Stomach smooth muscle (tissue), 2 donors: ENCODE results near the gene KRTAP29-1.

Experiments
- H3K27ac ChIP-seq: one replicate; pipeline ENCODE4 v1.7.0; 2013; ENCODE audit warnings: mild to moderate bottlenecking, low read length, inconsistent platforms
- H3K27me3 ChIP-seq, 2 donors: one replicate each; pipeline ENCODE4 v1.7.0; 2013; ENCODE audit warnings: low read length in 2 of 2; ENCODE audit not compliant: insufficient read depth in 2 of 2, control insufficient read depth in 1 of 2
- H3K36me3 ChIP-seq, 2 donors: one replicate each; pipeline ENCODE4 v1.7.0; 2013; ENCODE audit warnings: low read length in 2 of 2; ENCODE audit not compliant: control insufficient read depth in 2 of 2, insufficient read depth in 2 of 2
- H3K4me1 ChIP-seq: one replicate; pipeline ENCODE4 v1.7.0; 2013; ENCODE audit warnings: low read length; ENCODE audit not compliant: control insufficient read depth, insufficient read depth
- H3K4me3 ChIP-seq, 2 donors: one replicate each; pipeline ENCODE4 v1.7.0; 2013; ENCODE audit warnings: low read length in 2 of 2
- H3K9ac ChIP-seq, 2 donors: one replicate each; pipeline ENCODE4 v1.7.0; 2013; ENCODE audit warnings: low read length in 2 of 2, mild to moderate bottlenecking in 1 of 2
- H3K9me3 ChIP-seq, 2 donors: one replicate each; pipeline ENCODE4 v1.7.0; 2013; ENCODE audit warnings: low read length in 2 of 2; ENCODE audit not compliant: control insufficient read depth in 2 of 2
- donor health status: healthy.
- donor health status: Pancreatic carcinoma.

KRTAP29-1 gene

DNA sequence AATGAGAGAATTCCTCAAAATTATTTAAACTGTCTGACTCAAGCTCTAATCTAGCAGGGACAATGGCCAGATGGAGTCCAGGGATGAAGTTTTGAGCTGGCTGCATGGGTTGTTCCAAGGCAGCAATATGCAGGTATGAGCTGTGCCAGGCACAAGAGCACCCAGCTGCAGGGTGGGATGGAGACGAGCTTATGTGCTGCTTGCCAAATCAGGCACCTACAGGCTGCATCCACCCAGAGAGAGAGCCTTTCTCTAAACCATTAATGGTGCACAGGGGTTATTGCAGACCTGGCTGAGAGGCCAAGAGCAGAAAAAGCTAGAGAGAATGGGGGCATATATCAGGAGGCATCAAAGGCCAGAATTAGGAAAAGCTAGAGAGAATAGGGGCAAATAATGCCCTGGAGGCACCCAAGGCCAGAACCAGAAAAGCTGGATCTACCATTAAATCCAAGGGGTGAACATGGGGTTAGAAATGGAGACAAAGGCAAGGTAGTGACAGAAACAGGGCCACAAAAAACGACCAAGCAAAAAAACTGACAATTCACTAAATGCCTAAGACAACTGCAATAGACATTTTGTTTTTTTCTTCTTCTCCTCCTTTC is 37.0 kb upstream of the KRTAP29-1 start:
- Histone ChIP-seq H3K9ac (no peak overlapping the region), H3K27me3 (peaks cover 0 to 3% of the 10 kb centered on the region in 2 donors), H3K36me3 (no peaks in the 10 kb centered on the region), H3K4me1 (no peaks in the 10 kb centered on the region), H3K9me3 (no peaks in the 10 kb centered on the region), H3K4me3 (no peak overlapping the region), H3K27ac (no peak overlapping the region)

DNA sequence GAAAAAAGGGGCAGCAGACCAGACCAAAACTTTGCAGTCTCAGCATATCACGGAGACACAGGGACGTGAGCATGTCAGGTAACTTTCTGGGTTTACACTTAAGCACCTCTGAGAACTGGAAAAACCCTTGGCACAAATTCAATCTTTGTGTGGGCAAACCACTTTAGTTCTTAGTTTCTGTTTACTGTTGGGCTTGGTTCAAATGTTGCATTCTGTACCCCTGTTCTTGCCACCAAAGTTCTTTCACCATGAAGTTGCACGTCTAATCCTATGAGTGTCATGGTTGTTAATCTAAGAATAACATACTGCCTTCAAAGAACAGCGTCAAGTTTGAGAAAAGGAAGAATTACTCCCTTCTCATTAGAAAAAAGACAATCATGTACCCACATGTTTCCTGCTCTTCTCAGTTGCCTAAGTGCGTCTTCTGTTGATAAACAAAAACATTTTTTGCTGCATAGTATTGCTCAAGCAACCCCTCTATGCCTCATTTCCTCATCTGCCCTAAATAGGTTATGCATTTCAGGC is 36.4 kb upstream of the KRTAP29-1 start:
- peaks cover 0 to 3% of the 10 kb centered on the region in 2 donors for H3K27me3 ChIP-seq
- no peaks in the 10 kb centered on the region for H3K4me1 ChIP-seq
- H3K36me3 ChIP-seq: no peaks in the 10 kb centered on the region
- H3K4me3 ChIP-seq: no peak overlapping the region
- H3K9me3 ChIP-seq: no peaks in the 10 kb centered on the region
- no peak overlapping the region for H3K9ac ChIP-seq
- no peak overlapping the region for H3K27ac ChIP-seq

- Histone ChIP-seq H3K9me3 (no peaks in the 10 kb centered on the region), H3K9ac (no peak overlapping the region), H3K4me3 (no peak overlapping the region), H3K27me3 (peaks cover 0 to 4% of the 10 kb centered on the region in 2 donors), H3K36me3 (no peaks in the 10 kb centered on the region), H3K27ac (no peak overlapping the region), H3K4me1 (no peaks in the 10 kb centered on the region)
Measured at GRCh38 chr17:41335747-41336146, 33.1 kb upstream of the KRTAP29-1 start.

- Histone ChIP-seq H3K27ac (no peak overlapping the region), H3K4me3 (no peak overlapping the region), H3K9ac (no peak overlapping the region), H3K27me3 (peaks cover 0 to 4% of the 10 kb centered on the region in 2 donors), H3K9me3 (no peaks in the 10 kb centered on the region), H3K4me1 (no peaks in the 10 kb centered on the region), H3K36me3 (no peaks in the 10 kb centered on the region)
Measured at GRCh38 chr17:41334385-41335305, 32.0 kb upstream of the KRTAP29-1 start.

DNA sequence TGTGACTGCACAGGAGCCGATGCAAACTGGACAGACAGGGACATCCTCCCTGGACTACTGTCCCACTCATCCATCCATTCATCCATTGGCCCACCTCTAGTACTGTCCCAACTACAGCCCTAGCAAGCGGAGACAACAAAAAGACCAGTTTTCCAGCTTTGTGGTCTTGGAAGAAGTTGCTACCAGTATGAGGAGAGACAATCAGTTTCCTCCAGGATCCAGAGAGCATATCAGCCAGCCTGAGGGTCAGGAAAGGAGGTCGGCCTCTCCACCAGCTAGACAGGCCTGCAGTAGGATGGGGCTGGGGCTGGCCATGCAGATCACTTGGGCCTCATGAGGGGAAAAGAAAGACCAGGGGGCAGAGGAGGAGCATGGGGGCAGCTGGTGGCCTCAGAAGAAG is 31.2 kb upstream of the KRTAP29-1 start:
- no peaks in the 10 kb centered on the region for H3K9me3 ChIP-seq
- H3K9ac ChIP-seq: no peak overlapping the region
- H3K27me3 ChIP-seq: peaks cover 0 to 4% of the 10 kb centered on the region in 2 donors
- no peak overlapping the region for H3K27ac ChIP-seq
- H3K36me3 ChIP-seq: no peaks in the 10 kb centered on the region
- H3K4me3 ChIP-seq: no peak overlapping the region
- H3K4me1 ChIP-seq: no peaks in the 10 kb centered on the region

GRCh38 chr17:41333098-41333497 is 30.4 kb upstream of the KRTAP29-1 start:
- Histone ChIP-seq H3K9ac (no peak overlapping the region), H3K9me3 (no peaks in the 10 kb centered on the region), H3K27me3 (peaks cover 0 to 4% of the 10 kb centered on the region in 2 donors), H3K4me1 (no peaks in the 10 kb centered on the region), H3K4me3 (no peak overlapping the region), H3K27ac (no peak overlapping the region), H3K36me3 (no peaks in the 10 kb centered on the region)

- Histone ChIP-seq H3K27me3 (peaks cover 0 to 4% of the 10 kb centered on the region in 2 donors), H3K9ac (no peak overlapping the region), H3K4me1 (no peaks in the 10 kb centered on the region)
Measured at GRCh38 chr17:41332239-41332638, 29.6 kb upstream of the KRTAP29-1 start.

GRCh38 chr17:41331606-41332005 is 29.0 kb upstream of the KRTAP29-1 start:
- Histone ChIP-seq H3K9me3 (no peaks in the 10 kb centered on the region), H3K36me3 (no peaks in the 10 kb centered on the region), H3K27me3 (peaks cover 0 to 4% of the 10 kb centered on the region in 2 donors), H3K9ac (no peak overlapping the region), H3K4me3 (no peak overlapping the region), H3K27ac (no peak overlapping the region), H3K4me1 (no peaks in the 10 kb centered on the region)

More at GRCh38 chr17:41332239-41332638, 29.6 kb upstream of the KRTAP29-1 start:
- Histone ChIP-seq H3K36me3 (no peaks in the 10 kb centered on the region), H3K27ac (no peak overlapping the region), H3K9me3 (no peaks in the 10 kb centered on the region), H3K4me3 (no peak overlapping the region)

DNA sequence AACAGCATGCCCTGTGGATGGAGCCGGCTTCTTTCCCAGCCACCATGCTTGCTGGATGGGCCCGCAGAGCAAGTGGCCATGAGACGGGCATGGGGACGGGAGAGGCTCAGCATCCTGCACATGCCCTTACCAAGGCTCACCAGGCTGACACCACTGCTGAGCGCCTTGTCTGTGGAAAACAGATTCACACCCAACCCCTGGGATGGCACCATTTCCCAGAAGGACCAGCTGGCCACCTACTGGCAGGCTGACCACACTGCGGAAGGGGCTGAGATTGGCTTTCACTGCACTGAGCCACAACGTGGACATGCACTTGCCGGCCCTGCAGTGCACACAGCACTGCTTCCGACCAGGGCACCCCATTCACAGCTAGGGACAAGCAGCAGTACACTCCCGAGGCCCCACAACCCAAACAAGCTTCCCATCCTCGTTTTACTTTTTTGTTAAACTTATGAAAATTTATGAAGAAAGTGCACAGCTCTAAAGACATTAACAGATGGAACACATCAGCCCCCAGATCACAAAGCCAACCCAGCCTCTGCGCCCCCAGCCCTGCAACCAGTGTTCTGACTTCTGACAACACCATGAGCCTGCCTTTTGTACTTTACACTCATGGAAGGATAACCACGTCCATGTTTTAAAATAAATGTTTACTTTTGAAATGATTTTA is 26.8 kb upstream of the KRTAP29-1 start:
- no peaks in the 10 kb centered on the region for H3K9me3 ChIP-seq
- H3K9ac ChIP-seq: no peak overlapping the region
- H3K27ac ChIP-seq: no peak overlapping the region
- H3K4me3 ChIP-seq: no peak overlapping the region
- peaks cover 0 to 4% of the 10 kb centered on the region in 2 donors for H3K27me3 ChIP-seq
- H3K4me1 ChIP-seq: no peaks in the 10 kb centered on the region
- no peaks in the 10 kb centered on the region for H3K36me3 ChIP-seq

DNA sequence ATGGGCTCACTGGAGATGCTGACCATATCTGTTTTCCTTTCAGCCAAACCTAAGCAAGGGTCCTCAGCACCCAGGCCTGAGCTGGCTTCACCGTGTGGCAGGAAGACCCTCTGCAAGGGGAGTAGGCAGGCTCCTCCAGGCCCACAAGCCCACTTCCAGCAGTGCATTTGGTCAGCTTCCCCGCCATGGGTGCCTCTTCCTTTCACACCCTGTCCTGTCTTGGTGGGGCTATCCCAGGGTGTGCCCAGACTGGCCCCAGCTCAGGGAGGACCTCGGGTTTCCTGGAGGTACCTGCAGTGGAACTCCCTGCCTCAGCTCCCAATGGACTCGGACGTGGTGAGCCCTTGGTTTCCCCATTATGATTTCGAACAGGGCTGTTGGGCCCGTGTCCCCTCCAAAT is 25.6 kb upstream of the KRTAP29-1 start:
- Histone ChIP-seq H3K9ac (no peak overlapping the region), H3K4me3 (no peak overlapping the region), H3K4me1 (no peaks in the 10 kb centered on the region), H3K36me3 (no peaks in the 10 kb centered on the region), H3K9me3 (no peaks in the 10 kb centered on the region), H3K27ac (no peak overlapping the region), H3K27me3 (no peaks in the 10 kb centered on the region)
